ENCODE measurements around the gene KLF15. TPM values are rescaled to one million over a fixed set of nuclear protein-coding genes. Genes with fewer than 3 reads are reported as not detected.
A peak's percentile ranks its signal among the peaks of the same experiment; 100 is the strongest.

KLF15 gene
- total RNA-seq, 1 donor from 2014 or later = 0.50 TPM

DNA sequence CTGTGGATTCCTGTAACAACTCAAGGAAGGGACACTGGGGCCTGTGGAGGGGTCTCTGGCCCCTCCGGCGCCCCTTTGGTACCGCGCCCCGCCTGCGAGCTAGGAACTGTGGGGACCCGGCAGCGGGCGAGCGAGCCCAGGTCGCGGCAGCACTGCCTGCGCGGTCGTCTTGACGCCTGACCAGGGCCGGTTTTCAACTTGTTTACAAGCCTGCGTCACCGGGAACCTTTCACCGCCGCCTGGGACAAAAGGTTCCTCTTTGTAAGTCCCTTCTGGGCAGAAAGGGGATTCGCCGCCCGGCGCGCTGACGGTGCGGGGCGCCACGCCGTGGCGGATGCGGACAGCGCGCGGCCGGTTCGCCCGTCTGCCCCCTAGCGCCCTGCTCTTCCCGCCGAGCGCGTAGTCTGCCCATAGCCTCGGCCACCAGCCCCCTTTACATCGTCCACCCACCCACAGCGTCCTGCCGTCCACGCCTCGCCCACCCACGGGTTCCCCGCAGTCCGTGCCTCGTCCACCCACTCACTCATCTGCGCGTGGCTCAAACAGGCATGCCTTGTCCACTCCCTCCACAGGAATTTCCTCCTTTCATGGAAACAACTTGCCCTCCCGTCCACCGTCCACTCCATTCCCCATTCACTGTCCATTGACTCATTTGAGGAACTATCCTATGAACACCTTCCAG lies 32.0 kb upstream of the KLF15 start:
- peak; percentile 80 for DNase-seq (ENCODE audit: low read depth)

- no peak for DNase-seq (ENCODE audit: low read depth)
These were observed 24.8 kb upstream of the KLF15 start for GRCh38 chr3:126381966-126382365.

DNA sequence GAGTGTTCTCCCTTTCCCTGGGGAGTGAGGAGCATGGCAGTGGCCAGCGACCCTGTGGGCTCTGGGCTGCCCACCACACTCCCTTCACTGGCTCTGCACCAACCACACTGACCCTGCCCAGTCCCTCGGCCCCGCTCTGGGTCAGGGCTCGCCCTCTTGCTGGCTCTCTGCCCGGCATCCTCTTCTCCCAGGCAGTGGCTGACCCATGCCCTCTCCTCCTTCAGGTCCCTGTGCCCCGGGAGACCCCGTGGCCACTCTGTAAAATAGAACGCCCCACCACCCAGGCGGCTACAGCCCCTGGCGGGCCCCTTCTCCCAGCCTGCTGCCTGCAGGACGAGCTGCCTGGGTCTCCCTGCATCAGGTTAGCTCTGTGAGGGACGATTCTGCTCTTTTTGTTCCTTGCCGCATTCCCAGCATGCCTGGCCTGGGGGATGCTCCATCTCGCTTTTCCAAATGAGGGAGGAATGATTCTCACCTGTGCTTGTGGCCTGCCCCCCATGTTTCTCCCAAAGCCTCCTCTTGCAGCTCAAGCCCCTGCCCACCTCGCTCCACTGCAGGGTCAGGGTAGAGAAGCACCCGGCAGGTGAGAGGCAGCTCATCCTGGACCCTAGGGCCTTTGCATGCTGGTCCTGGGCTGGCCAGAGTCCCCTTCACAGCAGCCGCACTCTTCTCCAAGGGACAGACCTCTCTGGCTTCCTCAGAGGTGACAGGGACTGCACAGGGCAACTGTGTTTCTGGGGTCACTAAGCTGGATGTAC lies 23.0 kb upstream of the KLF15 start:
- DNase-seq (ENCODE audit: low read depth) = no peak

DNA sequence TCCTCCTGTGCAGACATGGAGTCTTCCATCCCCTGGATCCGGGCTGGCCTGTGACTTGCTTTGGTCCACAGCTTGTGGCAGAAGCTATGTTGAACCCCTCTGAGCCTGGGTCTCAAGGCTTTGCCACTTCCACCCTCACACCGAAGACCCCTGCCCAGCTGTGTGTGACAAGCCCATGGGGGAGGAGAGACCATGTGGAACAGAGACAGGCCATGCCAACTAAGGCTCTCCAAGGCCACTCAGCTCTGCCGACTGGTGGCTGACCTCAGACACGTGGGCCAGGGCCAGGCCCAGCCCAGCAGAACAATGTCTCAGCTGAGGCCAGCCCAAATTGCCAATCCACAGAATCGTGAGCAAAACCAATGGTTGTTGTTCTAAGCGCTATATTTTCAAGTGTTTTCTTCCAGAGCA lies 21.1 kb upstream of the KLF15 start:
- no peak for DNase-seq (ENCODE audit: low read depth)

DNA sequence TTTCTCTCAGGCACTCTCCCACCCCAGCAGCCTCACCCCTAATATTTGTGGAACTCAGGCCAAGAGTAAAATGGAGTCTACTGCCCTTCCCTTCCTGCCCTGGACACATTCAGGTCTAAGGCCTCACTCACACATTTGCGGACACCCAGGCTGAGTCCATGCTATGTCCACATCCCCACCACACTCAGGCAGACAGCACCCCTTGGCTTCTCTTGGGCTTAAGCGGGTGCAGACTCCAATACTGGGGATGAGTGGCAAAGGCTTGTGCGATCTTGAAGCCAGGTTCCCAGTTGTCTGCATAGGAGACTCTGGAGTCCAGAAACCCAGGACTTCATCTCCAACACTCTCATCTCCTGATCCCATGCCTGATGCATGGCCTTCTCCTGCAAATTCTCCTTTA lies 20.0 kb upstream of the KLF15 start:
- DNase-seq (ENCODE audit: low read depth) = no peak

DNA sequence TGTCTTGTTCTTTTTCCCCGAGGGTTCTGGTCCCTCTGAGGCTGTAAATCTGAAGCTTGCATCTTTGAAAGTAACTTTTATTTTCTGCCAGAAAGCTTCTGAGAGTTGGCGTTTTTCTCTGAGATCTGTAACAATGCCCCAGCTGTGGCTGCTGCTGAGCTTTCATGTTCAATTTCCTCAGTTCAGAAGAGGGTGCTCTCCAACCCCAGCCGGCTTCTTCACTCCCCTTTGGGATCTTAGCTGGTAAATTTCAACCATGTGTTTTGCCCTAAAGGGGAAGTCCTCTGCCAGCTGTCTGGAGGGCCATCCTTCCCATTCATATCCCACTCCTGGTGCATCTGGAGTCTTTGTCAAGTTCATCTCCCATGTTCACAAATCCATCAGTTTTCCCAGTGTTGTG lies 19.2 kb upstream of the KLF15 start:
- DNase-seq (ENCODE audit: low read depth) = no peak

DNA sequence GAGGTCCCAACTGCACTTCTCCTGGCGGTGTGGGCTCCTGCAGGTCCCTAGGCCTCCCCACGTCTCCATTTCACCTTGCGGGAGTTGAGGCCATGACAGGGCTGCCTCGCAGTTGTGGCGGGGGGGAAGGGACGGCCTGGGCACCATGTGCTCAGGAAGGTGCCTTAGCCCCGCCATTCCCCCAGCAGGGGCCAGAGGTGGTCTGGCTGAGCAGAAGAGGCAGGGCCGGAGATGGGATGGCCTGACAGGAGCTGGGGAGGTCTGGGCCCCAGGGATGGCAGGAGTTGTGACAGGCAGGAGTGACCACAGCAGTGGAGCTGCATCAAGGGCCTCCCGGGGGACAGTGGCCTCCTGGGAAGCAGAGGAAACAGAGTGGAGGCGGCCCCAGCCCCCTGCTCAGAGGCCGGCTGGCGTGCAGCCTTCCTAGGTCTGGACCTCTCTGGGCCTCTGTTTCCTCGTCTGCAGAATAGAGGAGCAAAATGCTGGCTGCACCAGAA lies 18.7 kb upstream of the KLF15 start:
- no peak for DNase-seq (ENCODE audit: low read depth)

DNA sequence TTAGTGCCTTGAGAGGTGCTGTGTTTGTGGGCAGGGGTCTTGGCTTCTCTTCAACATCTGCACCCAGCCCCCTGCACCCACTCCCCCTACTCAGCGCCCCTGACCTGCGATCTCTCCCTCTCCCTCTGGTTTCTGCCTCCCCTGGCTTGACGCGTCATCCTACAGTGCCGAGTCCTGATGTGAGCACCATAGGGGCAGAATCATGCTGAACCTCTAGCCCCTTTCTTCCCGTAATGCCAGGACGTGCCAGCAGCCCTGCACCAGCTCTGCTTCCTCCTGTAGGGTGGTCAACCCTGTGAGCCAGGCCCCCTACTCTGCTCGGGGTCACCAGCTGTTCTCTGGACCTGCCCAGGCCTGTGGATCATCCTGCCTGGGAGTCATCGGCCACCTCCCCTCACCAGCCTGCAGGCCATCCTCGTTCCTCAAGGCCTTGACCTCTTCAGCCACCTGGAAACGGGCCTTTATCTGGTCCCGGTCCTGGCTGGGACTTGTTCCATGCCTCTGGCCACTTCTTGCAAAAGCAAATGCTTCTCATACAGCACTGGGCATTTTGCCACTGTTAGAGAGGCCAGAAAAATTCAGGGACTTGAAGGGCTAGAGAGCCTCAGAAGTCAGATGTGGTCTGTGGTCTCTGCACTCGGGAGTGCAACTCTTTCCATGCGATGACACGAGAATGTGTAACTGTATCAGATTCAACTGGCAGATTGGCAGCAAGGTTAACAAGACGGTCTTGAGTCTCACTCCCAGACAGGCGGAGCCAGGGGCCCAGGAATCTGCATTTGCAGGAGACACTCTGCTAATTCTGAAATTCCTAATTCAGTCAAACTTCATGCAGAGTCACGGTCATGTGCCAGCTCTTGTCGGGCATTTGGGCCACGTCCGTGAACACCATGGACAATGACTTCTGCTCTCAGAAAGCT lies 16.7 kb upstream of the KLF15 start:
- no peak for DNase-seq (ENCODE audit: low read depth)

DNA sequence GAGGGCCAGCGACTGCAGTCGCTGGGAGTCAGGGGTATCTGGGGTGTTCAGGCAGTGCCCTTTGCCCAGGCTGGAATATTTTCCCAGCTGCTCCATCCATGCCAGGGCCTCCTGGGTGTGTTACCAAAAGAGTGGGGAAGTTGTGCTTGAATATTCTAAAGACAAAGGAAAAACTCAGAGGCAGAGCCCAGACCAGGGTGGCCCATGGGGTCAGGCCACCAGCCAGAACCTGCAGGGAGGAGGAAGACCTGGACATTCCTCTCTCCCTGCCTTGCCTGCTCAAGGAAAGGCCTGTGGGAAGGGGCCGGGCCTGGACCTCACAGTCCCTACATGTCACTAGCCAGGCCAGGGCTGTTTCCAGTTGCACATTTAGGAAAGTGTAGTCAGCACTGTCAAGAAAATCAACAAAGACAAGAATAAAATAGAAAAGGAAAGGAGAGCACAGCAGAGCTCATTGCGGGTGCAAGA lies 16.0 kb upstream of the KLF15 start:
- DNase-seq (ENCODE audit: low read depth) = no peak

DNA sequence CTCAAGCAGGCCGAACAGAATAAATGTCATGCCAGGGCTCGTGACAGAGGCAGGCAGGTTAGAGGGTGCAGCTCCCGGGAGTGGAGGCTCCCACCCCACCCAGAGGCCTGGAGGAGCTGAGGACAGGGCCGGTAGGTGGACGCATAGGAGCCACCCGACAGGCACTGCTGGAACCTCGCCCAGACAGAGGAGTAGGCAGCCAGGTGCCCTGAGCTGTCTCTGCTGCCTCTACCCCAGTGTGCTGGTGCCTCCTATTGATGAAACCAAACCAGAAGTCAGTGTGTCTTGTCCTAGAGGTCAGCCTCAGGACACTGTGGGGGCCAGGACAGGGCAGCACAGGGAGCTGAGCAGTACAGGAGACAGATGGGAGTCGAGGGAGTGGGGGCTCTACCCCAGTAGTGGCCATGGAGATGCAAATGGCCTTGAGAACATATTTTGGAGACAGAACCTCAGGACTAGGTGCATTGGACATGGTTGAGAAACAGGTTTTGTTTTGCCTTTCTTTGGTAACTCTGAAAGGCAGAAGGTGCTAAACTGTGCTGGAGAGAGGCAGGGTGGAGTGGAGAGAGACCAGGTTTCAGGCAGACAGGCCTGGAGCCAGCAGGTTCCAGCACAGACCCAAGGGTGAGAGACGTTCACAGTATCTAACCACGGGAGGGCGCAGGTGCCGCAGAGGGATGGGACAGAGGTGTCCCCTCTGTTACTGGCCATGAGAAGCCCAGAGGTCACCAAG lies 15.4 kb upstream of the KLF15 start:
- no peak for DNase-seq (ENCODE audit: low read depth)

DNA sequence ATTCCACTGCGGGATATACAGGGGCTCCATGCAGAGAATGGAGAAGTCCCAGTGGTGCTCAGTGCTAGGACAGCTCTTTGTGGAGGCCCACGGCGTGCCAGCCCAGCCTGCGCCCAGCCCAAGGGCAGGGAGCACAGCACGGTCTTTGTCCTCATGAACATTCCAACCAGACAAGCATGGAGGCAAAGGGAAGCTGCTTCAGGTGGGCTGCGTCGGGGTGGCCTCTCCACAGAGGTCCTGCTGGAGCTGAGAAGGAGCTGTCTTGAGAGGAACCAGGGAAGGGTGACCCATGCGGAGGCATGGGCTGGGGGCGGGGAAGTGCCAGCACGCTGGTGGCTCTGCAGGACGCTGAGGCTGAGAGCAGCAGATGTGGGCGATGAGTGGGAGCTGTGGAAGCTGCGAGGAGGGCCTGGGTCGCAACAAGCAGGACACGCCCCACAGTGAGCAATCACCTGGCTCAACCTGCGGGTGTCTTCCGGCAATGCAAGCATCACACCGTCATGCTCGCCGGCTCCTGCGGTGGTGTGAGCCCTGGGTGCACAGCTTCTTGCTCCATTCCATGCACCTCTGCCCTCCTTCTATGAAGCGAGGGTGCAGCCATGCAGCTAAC lies 14.0 kb upstream of the KLF15 start:
- DNase-seq (ENCODE audit: low read depth) = no peak

DNA sequence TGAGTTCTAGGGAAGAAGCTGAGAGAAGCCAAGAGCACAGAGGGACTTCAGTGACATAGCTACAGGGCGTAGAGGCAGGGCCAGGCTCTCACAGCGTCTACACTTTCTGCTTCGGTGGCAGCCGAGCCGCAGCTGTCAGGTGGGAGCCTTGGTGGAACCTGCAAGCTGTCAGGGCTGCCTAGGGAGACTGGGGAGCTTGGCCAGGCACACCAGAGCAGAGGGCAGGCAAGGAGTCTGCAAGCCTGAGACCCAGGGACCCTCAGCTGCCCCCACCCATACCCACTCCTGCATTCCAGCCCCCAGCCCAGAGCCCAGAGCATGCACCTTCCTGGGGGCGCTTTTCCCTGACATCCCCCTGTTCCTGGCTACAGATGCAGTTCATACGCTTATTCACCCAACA lies 13.4 kb upstream of the KLF15 start:
- no peak for DNase-seq (ENCODE audit: low read depth)

- no peak for DNase-seq (ENCODE audit: low read depth)
These were observed 12.8 kb upstream of the KLF15 start for GRCh38 chr3:126370055-126370454.

- DNase-seq (ENCODE audit: low read depth) = no peak
These were observed 12.3 kb upstream of the KLF15 start for GRCh38 chr3:126369490-126369889.

DNA sequence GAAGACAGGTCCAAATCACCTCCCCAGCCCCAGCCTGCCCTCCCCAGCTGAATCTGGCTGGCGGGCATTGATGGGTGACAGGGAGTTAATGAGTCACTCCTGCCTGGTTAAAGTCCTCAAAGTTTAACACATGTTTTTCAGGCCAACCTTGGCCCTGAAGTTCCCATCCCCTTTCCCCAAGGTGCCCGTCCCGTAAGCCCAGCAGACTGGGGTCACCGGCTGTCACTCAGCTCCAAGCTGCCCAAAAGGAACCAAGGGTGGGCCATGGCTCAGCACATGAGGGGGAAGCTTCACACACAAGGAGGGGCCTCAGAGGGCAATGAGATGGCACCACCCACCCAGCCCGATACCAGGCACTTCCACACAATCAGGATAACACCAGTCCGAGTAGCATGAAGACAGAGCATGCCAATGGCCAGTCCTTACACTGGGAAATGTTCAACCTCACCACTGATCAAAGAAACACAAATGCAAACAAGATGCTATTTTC lies 10.2 kb upstream of the KLF15 start:
- DNase-seq (ENCODE audit: low read depth) = peak; percentile 79

DNA sequence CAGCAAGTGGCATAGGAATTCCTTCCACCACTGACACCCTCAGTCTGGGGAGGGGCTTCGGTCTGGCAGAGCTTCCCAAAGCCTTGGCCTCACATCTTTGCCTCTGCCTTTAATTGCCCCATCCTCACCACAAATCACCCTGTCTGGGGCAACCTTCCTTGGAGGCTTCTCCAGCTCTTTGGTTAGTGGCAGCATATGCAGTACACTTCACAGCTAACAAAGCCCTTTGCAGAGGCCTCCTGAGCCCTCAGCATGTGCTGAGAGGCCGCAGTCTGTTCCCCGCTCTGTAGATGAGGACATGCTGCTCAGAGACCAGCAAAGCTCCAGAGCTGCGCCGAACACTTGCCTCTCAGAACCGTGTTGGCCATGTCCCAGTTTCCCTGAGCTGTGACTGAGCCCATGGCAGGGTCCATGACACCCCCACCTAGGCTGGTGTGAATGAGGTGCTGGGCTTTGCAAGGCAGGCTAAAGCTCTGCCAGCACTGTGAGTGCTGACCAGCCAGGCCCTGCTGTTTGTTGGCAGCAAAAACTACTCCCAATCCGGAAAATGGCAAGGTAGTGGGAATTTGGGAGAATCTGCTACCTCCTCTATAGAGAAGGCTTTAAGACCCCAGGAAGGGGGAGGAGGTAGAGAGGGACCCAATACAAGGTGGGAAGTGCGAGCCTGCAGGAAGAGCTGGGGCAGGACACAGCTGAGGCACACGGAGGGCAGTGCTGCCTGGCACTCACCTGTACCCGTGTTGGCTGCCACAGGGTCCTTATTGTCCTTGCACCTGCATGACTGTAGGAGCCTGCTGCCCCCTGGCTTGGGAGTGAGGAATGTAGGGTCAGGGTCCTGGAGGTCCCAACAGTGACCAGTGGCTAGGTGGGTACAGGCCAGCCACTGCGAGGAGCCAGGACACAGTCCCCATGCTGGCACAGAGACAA lies 8.4 kb upstream of the KLF15 start:
- DNase-seq (ENCODE audit: low read depth) = no peak

DNA sequence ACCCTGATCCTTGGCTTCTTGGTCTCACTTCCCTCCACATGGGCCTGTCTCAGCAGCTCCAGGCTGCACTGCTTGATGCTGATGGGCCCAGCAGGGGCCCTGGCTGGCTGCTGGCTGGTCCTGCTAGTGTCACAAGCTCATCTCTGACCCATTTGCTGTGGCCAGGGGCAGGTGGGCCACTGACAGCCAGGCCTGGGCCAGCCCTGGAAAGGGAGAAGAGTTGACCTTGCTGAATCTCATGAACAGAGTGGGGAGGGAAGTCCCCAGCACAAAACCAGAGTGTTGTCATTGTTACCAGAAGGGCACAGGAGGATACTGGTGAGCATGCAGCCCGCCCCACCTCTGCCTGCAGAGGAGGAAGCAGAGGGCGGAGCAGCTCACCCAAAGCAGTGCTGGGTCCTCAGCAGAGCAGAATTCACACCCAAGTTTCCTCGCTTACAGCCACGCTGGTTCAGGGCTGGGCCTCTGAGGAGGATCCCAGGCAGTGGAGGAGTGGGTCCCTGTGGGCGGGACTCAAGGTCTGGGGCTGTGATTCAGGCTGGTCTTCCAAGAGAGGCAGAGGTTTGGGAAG lies 7.6 kb upstream of the KLF15 start:
- no peak for DNase-seq (ENCODE audit: low read depth)

GRCh38 chr3:126364130-126364695 lies 7.0 kb upstream of the KLF15 start:
- DNase-seq (ENCODE audit: low read depth) = no peak

DNA sequence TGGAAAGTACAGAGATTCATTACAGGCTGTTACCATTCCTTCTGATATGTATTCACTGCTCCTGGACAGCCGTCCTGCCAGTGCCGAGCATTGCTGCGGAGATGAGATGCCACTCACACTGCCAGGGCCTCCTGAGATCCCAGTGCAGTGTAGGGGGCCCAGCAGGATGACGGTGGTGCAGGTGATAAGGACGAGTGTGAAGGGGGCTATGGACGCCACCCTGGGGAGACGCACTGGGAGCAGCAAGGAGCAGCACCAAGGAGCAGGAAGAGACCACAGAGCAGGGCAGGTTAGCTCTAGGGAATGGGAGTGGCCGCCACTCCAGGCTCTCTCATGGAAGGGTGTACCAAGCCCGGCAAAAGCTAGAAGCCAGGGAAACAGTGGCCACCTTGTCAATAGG lies 4.0 kb upstream of the KLF15 start:
- DNase-seq (ENCODE audit: low read depth) = no peak
